ENCODE data around the gene HAND2.

The HAND2 gene

DNA sequence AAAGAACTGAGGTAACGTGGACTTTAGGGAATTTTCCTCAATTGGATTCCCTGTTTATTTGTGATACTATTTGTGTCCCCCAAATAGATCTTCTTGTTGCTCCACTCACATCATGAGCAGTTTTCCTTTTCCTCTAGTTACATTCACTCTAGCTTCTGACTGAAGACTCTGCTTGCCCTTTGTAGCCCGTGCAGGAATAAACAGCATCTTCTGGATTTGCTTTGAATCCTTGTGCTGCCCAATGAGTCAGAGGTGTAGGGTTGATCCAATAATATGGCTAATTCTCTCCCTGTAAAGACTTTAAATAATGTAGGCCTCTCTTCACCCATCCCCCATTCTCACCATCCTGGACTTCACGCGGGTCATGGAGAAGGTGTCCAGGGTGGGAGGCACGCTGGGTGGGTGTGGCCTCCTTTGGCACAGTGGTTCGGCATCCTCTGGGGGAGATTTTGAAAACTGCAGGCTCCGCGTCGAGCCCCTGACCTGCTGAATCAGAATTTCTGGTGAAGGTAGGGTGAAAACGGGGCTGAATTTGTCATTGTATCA, 9.0 kb downstream of the HAND2 start:
- DNase-seq (ENCODE audit: low read depth in 2 of 2): no peak

- no peak for DNase-seq (ENCODE audit: low read depth in 2 of 2)
Observed at GRCh38 chr4:173519111-173520101, 10.6 kb downstream of the HAND2 start.

DNA sequence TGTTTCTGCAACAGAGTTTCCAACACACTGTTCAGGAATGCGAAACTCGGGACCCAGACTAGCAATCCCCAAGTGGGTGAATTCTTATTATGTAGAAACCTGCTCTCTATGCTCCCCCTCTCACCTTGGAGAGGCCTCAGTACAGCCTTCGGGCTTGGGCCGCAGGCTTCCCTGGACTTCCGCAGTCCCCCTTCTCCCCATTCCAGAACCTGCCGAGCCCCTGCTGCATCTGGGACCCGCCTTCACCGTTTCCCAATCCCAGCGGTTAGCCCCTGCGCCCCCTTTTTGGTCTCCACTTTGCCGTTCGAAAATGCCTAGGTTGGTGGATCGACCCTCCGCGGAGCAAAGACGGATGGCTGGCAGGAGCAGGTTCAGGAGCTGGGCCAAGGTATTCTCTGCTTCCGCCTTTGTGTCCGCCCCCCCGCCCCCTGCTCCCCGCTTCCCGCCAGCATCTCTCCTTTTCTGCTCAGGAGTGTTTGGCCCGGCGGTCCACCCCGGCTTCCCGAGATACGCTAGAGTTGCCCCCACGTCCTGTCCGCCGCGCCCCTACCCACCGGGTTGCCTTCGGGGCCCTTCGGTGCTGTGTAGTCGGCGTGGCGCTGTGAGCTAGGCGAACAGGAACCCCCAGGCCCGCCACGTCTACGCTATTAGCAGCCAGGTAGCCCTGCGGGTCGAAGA, 11.5 kb downstream of the HAND2 start:
- DNase-seq (ENCODE audit: low read depth in 2 of 2): no peak

DNA sequence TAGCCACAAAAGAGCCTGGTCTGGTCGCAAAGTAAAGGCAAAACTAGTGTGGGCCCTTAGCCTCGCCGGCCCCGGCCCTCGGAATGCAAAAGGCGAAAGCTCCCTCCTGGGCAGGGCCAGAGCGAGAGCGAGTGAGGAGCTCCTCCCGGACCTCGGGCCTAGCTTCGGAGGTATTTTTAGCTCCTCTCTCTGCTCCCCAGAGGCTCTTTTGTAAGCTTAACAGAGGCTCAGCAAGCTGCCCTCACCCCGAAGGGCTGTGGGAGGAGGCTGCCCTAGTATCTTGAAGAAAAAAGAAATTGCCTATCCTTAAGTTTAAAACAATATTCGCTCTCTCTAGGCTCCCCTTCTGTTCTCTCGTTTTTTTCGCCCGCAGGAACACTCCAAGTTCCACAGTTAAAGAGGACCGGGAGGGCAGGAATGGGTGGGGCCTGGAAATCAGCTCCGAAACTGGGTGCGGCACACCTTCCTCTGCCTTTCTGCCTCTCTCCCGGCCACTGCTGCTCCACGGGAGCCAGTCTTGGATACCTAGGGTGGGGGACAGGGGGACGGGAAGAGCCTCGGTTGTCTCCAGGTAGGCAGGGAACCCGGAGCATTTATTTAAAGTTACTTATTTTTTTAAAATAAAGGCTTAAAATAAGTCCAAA, 12.1 kb downstream of the HAND2 start:
- DNase-seq (ENCODE audit: low read depth in 2 of 2): no peak

DNA sequence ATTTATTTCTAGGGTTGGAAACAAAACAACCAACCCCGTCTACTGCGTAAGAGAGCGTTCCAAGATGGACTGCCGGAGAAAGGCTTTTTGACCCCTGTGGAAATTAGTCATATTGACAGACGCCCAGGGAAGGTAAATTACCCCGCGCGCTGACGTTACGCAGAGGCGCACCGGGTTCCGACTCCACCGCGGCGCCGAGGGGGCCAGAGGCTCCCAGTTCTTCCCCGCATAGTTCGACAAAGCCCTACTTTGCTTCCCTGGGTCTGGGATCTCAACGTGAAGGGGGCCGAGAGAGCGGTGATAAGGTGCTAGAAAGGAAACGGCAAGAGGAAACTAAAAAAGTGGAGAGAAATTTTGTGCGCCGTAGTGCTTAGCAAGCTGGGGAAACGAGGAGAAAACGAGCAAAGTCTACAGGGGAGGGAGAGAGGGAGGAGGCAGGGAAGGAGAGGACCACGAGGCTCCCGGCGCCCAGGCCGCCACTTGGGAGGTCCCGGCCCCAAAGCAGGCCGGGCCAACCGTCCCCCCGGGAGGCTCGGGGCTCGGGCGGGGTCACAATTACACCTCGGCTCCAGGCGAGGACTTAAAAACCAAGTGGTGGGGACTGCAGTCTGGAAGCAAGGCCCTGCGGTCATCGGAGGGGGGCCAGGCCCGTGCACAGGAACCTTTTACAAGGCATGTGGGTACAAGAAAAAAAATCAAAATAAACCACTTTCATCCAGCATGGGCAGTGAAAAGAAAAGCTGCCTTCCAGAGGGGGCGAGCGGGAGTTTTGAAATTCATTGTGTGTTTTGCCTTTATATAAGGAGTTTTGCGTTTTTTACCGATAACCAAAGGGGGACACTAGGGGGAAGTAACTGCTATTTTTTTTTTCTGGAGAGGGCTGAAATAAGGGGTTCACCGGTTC, 13.2 kb downstream of the HAND2 start:
- DNase-seq (ENCODE audit: low read depth in 2 of 2): no peak

DNA sequence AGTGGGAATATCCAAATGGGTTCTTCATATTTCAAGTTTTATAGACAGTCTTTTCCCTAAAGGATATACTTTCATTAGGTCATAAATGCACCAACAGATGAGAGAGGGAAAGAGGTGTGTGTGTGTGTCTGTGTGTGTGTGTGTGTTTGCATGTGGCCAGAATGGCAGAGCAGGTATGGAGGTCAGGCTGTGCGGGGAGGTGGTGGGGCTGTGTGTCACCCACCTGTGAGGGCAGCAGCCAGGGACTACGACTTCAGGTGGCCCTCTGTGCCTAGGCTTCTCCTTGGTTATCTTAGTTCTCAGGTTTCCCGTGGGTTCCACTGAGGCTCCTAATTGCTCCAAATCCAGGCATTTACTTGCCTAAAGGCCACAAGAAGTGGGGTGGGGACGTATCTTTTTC, 14.6 kb downstream of the HAND2 start:
- DNase-seq (ENCODE audit: low read depth in 2 of 2): no peak

DNA sequence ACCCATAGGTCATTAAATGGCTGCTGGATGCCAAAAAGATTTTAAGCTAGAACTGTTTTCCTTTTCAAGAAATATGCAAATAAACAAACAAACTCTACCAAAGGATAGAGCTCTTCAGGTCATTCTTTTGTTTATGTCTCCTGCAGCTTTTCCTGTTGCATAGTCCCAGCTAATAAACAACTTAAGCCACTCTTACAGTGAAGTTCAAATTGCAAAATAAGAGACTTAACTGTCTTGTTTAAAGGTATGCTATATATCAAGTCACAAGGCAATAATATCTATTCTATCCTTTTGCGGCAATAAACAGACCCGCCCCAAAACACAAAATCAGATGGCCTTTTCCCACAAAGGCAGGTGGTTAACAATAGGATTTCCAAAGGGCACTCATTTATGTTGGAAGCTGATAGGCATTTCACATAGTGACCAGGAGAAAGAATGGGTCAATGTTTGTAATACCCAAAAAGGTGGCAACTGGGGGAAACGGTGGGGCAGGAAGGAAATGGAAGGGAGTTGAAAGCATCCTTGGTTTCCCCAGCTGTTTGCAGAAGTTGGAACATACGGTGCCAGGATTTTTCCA, 15.3 kb downstream of the HAND2 start:
- no peak for DNase-seq (ENCODE audit: low read depth in 2 of 2)

DNA sequence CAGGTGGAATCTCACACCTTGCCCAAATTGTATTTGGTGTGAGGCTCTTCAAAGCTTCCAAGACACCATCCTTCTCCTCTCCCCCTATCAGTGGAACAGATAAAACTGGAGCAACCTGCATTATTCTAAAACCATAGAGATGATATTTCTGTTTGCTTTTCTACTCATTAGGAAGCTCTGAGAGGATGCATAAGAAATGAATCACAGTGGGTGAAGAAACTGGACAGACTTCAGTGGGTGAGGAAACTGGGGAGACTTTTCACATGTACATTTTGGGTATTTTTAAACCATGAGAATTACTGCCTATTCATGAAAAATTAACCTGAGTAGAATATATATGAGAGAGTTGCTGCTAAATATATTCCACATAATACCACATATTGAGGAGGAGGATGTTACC, 16.4 kb downstream of the HAND2 start:
- no peak for DNase-seq (ENCODE audit: low read depth in 2 of 2)

GRCh38 chr4:173511787-173512361, 18.2 kb downstream of the HAND2 start:
- no peak for DNase-seq (ENCODE audit: low read depth in 2 of 2)

- DNase-seq (ENCODE audit: low read depth in 2 of 2): no peak
Observed at GRCh38 chr4:173509036-173510001, 20.7 kb downstream of the HAND2 start.

- DNase-seq (ENCODE audit: low read depth in 2 of 2): no peak
Observed at GRCh38 chr4:173508386-173509035, 21.5 kb downstream of the HAND2 start.

DNA sequence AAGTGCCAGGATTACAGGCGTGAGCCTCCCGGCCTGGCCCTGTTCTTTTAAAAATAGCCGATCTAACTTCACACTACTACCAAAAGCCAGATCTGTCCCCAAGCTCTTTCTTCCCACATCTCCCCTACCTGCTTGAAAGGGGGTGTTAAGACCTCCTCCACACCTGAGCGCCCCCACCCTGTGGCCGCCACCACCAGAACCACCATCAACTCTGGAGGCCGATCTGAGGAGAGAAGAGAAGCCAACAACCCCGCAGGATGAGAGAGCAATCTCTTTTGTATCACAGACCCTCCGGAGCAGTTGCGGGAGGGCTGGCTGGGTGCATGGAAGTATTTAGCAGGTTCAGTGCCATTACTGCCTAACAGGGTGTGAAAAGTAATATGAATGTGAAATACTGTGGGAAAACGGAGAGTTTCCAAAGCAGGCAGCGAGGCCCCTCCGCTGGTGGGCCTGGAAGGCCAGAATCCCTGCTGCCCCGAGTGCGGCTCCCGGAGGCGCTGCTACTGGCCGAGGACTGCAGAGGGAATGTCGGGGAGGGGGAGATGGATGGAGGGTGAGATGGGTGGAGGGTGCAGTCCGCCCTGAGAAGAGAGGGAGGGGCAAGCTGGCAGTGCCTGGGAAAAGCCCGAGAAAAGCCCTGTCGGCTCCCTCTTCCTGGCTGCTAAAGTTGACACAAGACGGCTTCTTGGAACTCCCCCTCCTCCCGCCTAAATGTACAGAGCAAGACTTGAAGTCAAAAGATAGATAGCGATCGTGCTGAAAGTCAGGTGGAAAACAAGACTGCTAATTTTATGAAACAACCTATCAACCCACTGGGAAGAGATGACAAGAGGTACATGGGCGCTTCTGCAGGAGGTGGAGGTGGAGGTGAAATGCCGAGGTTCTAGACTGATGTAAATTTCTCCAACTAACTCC, 22.3 kb downstream of the HAND2 start:
- no peak for DNase-seq (ENCODE audit: low read depth in 2 of 2)

GRCh38 chr4:173506597-173507211, 23.3 kb downstream of the HAND2 start:
- DNase-seq (ENCODE audit: low read depth in 2 of 2): no peak

DNA sequence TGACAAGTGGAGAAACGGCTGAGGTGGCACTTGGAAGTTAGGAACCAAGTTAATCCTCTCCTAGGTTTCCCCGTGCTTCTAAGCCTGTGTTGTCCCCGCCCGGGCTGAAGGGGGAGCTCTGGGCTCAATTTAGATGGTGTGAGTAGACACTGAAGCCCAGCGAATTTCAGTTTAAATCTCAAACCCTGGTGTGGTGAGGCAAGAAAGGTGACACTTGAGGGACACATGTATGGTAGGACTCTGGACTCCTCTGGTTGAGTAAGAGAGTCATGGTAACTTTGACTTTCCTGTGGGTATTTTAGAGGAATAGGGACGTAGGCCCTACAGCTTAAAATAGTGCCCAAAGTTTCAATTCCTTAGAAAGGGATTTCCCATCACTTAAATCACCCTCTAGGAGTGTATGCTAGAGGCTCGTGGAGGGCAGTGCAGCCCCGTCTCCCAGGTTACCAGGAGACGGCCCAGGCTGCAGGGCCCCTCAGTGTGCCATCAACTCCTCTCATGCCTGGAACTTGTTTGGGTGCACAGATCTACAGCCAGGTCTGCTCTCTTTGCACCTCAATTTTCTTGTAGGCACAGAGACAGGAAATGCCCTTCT, 24.0 kb downstream of the HAND2 start:
- peak in 1 of 2 donors; percentile 45 for DNase-seq (ENCODE audit: low read depth in 2 of 2)

GRCh38 chr4:173504181-173504503, 25.9 kb downstream of the HAND2 start:
- DNase-seq (ENCODE audit: low read depth in 2 of 2): no peak

DNA sequence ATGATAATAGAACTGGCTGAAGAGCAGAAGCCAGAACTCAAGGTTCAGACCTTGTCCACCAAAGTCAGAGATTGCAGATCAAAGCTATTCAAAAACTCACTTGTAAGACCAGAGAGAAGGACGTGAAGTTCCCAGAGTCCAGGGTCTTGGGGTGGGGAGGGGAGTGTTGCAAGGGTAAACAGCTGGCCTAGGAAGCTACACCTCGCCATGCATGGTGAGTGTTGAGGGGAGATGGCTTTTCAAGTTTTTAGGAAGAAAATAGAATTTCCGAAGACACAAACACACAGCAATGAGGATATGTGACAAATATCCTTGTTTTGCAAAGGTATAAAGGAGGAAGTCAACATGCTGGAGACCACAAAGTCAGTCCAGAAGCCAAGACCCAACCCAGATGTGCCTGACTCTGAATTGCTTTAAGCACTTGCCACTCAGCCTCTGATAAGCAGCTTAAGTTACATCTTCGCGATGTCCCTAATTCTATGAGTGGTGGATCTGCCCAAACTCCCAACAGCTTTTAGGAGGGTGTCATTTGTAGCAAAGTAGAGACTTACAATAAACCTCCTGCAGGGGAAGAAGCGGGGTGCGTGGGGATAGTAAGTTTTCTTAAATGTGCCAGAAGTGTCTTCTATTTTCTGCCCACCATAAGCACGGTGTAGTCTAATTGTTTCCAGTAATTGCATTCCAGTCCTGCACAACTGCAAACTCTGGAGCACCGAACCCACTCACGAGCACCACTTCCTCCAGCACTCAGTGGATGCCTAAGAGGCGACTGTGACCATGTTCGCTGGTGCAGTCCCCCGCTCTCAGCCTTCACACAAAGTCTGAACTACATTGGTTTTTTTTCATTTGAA, 26.5 kb downstream of the HAND2 start:
- DNase-seq (ENCODE audit: low read depth in 2 of 2): no peak
